ENCODE measurements around the gene CPLX1. TPM values are rescaled to one million over a fixed set of nuclear protein-coding genes. Genes with fewer than 3 reads are reported as not detected.
"Not testable (repeated sequence)": the region's sequence is repeated elsewhere in the genome, so short reads cannot be mapped to it uniquely, and the experiment has no call there.

The CPLX1 gene
- total RNA-seq, 2 experiments from 2014 or later: 0.15 TPM; not detected in 1

DNA sequence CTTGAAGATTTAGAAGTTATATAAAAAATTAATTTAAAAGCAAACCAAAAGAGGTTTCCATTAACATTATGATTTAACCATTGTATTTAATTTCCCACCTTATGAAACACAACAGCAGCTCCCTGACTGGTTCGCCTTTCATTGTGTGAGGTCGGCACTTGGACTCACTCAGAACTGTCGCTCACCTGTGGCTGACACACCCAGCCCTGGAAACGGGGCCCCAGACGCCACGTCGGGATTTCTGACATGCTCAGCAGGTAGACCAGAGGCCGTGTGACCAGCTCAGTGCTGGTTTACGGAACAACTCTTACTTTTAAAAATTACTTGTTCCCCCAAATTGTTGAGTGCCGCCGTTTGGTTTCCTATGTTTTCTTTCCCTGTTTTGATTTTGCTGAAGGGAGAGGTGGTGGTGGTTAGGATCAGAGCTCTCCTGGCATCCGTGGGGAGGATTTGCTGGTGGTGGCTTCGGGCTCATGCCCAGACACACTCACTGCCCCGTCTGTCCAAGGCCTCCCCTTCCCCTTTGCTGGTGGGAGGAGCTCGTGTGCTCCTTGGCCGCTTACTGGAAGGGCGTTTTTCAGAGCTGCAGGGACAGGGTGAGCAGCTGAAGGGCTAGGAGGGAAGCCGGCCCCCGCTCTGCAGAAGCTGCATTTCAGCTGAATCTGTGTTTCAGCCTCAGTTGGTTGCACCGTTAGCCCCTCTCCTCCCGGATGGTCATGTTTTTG lies 59.2 kb downstream of the CPLX1 start:
- CTCF ChIA-PET: no interaction called here
- POLR2A ChIA-PET: interaction anchor here (0.7 kb wide), 1 partner anchor 941 kb away, joined by 3 read pairs; no protein-coding TSS in a partner anchor

DNA sequence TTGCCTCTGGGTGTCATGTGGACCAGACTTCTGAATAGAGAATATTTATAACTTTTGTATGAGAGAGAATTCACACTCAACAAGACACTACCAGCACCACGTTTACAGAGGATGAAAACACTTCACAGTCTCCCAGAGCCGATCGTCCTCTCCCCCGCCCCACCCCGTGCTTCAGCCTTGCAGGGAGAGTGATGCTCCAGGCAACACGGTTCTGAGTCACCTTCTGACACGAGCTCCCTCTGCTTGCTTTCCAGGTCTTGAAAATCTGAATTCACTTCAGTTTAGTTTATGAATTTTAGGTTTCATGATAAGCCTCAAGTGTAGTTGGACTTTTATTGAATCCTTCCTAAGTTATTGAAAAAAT lies 59.8 kb downstream of the CPLX1 start:
- POLR2A ChIA-PET: no interaction called here
- CTCF ChIA-PET: no interaction called here

DNA sequence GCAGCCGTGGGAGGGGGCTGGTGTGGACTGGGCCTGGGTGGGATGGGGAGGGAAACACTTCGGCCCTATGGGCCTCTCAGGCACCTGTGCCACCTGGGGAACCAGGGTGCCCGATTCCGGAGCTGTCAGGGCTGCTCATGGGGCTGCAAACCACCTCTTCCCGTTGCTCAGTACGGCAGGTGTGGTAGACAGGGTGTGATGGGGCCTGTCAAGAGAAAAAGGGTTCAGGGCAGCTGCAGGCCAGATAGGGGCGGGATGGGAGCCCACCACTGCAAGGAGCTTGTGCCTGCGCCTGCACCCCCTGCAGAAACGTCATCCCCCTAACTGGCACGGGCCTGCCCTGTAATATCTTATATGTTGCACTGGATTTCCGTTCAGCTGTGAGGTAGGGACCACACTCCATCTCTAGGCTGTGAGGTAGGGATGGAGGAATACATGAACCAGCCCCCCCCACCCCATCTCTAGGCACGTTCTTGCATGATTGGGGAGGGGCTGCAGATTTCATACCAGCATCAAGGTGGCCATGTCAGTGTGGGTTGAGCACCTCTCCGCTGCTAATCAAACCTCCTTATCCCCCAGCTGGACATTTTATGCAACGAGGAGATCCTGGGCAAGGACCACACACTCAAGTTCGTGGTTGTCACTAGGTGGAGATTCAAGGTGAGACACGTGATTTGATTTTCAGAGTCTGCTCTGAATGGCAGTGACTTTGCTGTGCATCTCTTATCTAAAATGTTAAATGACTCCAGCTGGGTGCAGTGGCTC lies 61.3 kb downstream of the CPLX1 start:
- POLR2A ChIA-PET: no interaction called here

DNA sequence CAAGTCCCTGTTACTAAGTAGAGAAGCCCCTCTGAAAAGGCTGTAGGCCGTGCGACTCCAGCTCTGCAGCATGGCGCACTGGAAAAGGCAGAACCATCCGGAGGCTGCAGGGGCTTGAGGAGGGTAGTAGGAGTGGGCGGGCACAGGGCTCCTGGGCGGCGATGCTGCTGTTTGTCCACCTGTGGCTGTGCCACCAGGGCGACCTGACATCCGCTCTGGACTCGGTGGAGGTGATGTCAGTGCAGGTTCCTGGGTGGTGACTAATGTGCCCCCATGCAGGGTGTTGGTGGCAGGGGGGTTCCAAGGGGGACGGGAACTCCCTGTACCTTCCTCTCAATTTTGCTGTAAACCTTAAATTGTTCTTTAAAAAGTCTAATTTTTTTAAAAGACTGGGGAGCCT lies 62.0 kb downstream of the CPLX1 start:
- CTCF ChIA-PET: no interaction called here
- POLR2A ChIA-PET: no interaction called here

More for the DNA sequence above, 61.3 kb downstream of the CPLX1 start:
- CTCF ChIA-PET: interaction anchor here (1.3 kb wide), 1 partner anchor 23 kb away, joined by 3 read pairs; no protein-coding TSS in a partner anchor

DNA sequence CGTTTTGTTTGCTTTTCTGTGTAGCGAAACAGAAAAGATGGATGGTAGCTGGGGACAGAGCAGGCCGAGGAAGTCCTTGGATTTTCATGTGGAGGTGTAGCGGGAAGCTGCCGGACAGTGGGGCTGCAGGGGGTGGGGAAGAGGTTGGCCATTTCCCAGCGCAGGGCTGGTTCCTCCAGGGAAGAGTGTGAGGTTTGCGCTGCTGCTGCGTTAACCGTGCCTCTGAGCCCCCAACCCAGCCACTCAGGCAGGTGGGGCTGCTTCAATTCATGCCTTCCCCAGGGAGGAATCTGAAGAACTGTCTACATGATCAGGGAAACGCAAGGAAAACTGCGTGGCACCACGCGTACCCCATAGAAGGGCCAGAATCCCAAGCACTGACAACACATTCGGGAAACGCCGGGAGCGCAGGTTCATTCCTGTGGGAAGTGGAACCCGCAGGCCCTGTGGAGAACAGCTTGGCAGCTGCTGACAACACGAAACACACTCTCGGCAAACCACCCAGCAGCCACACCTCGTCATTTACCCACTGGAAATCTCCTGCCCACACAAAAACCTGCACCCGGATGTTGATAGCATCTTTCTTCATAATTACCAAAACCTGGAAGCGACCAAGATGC lies 62.6 kb downstream of the CPLX1 start:
- ChIA-PET CTCF (no interaction called here), POLR2A (no interaction called here)

DNA sequence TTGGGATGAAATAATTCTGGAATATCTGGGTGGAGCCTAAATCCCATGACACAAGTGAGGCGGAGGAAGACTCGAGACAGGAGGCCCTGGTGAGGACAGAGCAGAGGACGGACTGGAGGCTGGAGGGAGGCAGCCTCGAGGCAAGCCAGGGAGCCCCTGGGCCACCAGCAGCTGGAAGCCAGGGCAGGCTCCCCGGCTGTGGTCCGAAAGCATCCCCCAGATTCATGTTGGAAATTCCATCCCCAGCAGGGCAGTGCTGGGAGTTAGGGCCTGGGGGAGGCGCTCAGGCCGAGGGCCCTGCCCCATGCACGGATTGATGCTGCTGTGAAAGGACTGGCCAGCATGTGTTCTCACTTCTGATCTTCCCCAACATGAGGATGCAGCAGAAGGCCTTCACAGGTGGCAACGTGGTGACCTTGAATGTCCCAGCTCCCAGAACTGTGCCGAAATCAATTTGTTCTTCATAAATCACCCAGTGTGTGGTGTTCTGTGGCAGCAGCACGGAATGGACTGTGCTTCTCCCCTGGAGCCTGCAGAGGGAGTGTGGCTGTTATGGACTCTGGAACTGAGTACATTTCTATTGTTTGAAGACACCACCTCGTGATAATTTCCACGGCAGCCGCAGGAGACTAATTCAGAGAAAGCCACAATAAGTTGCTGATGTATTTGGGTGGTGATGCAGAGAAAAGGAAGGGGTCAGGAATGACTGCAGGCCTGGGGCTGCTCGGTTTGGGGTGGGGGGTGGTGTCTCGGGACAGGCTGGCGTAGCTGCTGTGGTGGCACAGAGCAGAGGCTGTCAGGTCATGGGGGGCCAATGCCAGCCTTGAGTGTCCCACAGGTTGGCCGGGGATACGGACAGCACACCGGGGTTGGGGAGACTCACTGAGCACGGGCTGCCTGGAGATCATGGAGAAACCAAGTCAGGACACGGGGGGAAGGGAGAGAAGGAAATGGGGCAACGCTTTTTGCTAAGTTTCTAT lies 63.4 kb downstream of the CPLX1 start:
- ChIA-PET POLR2A (no interaction called here), CTCF (no interaction called here)

DNA sequence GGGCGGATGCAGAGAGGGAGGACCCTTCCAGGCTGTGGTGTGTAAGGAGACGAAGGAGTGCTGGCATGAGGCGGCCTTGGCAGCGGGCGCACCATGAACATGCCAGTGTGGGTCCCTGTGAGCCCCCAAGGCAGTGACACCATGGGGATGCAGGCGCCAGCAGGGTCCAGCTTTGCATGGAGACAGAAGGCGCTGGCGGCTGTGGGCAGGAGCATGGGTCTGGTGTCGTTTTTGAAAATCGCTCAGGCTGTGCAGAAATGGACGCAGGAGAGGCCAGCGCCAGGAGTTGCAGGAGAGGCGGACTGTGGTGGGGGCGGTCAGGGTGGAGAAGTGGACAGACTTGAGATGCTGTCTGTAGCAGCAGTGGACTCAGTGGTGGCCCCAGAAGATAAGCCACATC lies 64.2 kb downstream of the CPLX1 start:
- ChIA-PET CTCF (no interaction called here), POLR2A (no interaction called here)

DNA sequence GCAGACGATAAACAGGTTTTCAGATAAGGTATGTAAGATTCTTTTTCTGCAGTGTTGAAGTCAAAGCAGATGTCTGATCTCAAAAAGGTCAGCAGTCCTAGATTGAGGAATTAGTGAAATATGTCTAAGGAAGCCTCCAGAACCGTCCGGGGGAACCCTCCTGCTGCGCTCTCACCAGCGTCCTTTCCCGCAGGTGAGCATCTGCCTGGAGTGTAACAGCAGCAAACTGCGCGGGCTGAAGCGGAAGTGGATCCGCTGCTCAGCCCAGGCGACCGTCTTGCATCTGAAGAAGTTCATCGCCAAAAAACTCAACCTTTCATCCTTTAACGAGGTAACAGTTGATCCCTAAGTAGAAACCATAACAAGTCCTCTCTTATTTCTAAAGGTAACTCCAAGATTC lies 64.8 kb downstream of the CPLX1 start:
- POLR2A ChIA-PET: no interaction called here

DNA sequence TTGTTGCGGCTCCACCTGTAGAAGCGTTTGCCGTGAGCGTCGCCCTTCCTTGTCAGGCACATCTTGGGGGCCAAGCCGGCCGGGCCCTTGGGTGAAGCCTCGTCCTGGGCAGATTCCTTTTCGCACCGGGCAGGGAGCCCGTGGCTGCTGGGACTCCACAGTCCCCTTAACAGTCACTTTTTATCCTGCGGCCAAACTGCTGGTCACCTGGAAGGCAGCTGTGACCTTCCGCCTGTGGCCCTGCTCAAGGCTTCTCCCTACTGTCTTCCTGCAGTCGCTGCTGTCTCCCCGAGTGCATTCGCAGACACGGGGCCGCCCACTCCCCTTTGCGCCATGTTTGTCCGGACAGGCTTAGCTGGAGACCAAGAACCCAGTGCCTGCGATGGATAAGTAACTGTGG lies 65.3 kb downstream of the CPLX1 start:
- POLR2A ChIA-PET: no interaction called here
- CTCF ChIA-PET: no interaction called here

More for the DNA sequence above, 64.8 kb downstream of the CPLX1 start:
- CTCF ChIA-PET: no interaction called here

DNA sequence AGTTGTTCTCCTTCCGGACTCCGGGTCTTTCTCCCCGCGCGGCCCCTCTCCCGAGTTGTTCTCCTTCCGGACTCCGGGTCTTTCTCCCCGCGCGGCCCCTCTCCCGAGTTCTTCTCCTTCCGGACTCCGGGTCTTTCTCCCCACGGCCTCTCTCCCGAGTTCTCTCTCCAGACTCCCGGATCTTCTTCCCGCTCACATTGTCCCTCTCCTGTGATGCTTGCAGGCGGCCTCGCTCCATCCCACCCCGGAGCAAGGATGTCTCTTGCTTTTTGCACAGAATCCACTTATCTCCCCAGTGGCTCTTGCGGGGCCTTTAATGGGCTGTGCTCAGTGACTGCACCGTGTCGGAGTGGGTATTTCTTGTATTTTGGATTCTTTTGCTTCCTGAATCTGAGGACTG lies 66.1 kb downstream of the CPLX1 start:
- POLR2A ChIA-PET, CTCF ChIA-PET: not testable (repeated sequence)

DNA sequence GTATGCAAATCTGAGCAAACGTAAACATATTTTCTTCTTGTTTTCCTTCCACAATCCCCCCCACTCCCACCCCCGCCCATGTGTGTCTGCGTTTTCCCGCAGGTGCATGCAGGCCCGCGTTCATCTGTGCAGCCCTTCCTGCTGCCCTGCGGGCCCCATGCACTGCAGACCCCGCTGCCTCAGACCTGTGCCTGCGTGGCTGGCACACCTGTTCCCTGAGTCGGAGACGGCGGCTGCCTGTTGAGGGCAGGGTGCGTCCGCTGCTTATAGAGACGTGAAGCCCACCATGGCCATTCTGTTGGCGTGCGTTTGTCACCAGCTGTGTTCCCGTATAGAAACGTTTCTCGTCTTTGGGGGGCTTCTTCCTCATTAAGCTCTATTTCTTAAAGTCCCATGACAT lies 68.8 kb downstream of the CPLX1 start:
- ChIA-PET CTCF (interaction anchor here (1.0 kb wide), 1 partner anchor 15 kb away, joined by 6 read pairs; no protein-coding TSS in a partner anchor), POLR2A (no interaction called here)

DNA sequence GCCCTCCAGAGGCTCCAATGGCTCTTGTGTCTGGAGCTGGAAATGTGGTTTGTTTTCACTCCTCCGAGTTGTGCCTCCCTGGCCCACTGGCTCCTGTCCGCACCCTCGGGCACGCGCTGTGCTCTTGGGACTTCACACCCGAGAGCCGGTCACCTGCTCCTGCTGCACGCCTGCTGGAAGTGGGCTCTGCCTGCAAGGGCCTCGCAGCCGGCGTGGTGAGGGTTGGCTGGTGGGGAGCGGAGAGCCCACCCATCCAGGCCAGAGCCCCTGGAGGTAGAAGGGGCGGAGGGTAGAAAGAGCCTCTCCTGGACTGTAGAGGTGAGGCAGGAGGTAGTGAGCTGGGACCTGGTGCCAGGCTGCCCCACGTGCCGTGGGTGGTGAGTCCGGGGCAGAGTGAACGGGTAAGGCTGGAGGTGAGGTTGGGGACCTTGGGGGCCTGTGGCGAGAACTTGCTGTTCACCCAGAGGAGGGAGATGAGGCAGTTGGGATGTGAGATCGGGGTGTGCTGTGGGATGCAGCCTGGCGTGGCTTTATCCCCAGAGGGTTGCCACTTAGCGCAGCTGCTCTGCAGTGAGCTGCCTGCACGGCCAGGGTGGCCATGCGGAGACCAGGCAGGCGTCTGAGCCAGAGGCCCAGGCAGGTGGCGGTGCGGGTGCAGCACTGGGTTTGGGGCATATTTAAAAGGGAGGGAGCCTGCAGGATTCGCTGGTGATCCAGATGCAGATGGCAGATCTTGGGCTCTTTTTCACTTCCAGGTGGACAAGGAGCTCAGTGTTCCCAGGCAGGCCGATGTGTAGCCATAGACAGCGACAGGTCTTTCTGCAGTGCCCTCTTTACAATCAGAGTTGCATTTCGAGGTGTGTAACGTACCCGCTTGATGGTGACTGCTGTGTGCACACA lies 71.5 kb downstream of the CPLX1 start:
- CTCF ChIA-PET: interaction anchor here (4.3 kb wide), 1 partner anchor 12 kb away, joined by 26 read pairs; no protein-coding TSS in a partner anchor

DNA sequence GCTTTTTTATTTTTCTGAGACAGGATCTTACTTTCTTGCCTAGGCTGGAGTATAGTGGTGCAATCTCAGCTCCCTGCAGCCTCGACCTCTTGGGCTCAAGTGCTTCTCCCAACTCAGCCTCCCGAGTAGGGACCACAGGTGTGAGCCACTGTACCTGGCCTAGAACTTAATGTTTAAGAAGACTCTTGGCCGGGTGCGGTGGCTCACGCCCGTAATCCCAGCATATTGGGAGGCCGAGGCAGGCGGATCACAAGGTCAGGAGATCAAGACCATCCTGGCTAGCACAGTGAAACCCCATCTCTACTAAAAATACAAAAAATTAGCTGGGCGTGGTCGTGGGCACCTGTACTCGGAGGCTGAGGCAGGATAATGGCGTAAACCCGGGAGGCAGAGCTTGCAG lies 72.7 kb downstream of the CPLX1 start:
- ChIA-PET CTCF (interaction anchor here (4.3 kb wide), 1 partner anchor 10 kb away, joined by 26 read pairs; no protein-coding TSS in a partner anchor), POLR2A (interaction anchor here (0.6 to 0.7 kb wide), 2 partner anchors 81 to 216 kb away, joined by 3 to 4 read pairs; no protein-coding TSS in a partner anchor)

More for the DNA sequence above, 71.5 kb downstream of the CPLX1 start:
- POLR2A ChIA-PET: no interaction called here

DNA sequence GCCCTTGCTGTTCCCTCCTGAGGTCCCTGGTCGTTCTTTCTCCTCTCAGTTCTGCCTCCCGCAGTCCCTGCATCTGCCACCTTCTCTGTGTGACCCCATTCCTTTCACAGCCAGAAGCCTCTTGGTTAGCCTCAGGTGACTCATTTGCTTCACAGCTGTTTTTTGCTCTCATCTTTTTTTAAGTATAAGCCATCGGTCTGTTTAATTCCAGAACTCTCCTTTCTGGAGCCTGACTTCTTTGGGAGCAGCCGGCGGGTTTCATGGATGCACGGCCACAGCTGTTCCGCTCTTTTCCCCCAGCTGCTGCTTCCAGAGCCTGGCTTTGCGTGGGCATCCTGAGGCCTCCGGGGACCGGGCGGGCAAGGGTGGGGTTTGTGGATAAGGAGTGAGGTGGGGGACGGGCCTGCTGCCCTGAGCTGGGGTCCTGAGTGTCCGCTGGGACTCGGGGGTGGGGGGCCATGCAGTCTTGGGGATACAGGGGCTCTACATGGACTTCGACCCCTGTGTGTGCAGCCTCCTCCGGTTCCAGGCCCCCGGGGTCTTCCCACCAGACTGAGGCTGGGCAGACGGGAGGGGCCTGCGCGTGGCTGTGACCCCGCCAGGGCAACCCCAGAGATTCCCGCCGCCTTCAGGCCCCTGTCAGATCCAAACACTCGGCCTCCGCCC lies 73.6 kb downstream of the CPLX1 start:
- ChIA-PET CTCF (interaction anchor here (4.3 kb wide), 1 partner anchor 10 kb away, joined by 26 read pairs; no protein-coding TSS in a partner anchor), POLR2A (no interaction called here)

DNA sequence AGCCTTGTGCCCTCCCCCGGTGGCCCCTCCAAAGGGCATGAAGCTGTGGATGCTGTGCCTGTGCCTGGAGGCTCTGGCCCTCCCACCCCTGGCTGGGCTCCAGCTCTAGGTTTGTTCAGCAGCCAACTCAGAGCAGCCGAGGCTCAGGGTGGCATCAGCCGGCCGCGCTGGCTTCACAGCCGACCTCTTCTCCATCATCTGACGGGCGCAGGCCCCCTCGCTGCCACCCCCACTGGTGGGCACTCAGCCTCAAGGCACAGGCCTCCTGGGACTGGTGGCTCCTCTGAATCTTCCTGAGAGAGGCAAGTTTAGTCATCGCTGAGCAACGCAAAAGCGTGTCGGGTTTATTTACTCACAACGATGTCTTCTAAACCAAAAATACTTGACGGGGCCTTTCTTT lies 74.3 kb downstream of the CPLX1 start:
- POLR2A ChIA-PET: interaction anchor here (0.7 kb wide), 1 partner anchor 149 kb away, joined by 3 read pairs; no protein-coding TSS in a partner anchor
- CTCF ChIA-PET: interaction anchor here (4.3 kb wide), 1 partner anchor 9 kb away, joined by 26 read pairs; no protein-coding TSS in a partner anchor

DNA sequence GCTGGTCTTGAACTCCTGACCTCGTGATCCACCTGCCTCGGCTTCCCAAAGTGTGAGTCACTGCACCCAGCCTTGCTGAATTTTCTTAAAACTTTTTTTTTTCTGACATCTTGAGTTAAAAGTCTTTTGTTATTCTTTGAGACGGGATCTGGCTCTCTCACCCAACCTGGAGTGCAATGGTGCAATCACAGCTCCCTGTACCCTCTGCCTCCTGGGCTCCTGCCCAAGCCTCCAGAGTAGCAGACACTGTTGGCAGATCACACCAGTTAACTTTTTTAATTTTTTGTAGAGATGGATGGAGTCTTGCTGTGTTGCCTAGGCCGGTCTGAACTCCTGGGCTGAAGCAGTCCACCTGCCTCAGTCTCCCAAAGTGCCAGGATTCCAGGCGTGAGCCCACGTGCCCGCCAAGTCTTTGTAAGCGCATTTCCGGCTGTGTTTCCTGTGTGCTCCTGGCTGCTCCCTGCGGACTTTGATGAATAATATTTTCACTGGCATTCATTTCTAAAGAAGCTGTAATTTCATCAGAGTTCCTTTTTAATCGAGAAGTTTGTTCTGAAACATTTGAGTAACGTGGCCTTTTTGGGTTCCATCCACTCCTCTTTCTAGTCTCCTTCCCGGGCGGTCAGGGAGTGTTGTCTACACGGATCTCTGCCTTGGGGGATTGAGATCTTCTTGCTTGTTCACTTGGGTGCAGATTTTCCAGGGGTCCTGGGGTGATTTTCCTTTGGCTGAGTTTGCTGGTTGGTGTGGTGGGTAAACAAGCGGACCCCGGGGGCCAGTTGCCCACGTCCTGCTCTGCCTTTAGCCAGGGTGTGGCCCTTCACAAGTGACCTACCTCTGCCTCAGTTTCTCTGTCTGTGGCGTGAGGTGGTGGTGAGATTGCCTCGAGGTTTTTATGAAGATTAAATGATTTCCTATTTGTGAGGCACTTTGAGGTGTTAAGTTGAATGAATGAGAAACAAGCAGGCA lies 75.9 kb downstream of the CPLX1 start:
- POLR2A ChIA-PET: no interaction called here

DNA sequence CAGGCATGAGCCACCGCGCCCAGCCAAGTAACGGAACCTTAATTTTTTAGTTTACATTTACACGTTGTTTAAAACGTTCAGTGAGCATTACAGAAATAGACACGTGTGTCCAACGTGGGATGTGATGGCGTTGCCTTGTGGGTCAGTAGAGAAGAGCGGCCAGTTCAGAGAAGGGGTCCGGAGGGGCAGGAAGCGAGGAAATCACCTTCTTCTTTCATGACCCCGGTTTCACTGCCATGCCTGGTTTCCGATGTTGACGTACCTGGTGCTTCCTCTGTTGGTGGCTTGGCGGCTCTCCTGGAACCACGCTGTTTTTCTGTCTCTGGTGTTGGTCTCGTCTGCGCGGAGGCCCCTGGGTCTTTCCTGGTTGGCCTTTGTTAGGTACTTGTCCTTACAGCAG lies 77.5 kb downstream of the CPLX1 start:
- CTCF ChIA-PET: no interaction called here
- POLR2A ChIA-PET: no interaction called here

More for the DNA sequence above, 75.9 kb downstream of the CPLX1 start:
- CTCF ChIA-PET: no interaction called here

Data from activated CD8-positive, alpha-beta memory T cell treated with anti-CD3 and anti-CD28 coated beads for 36 hours (primary cell).